HG02798 (cell line): ENCODE measurements around the gene MARVELD2.

Source experiments
- ATAC-seq: cut with Tn5 transposase; IDR thresholded peaks from one replicate; pipeline ENCODE4 v1.9.1; 2021; ENCODE audit warnings: mild to moderate bottlenecking; ENCODE audit not compliant: unreplicated experiment, poor library complexity

The MARVELD2 gene

GRCh38 chr5:69491838-69492390, 77.0 kb downstream of the MARVELD2 start:
- no peak for ATAC-seq

- ATAC-seq = peak; percentile 63
These were observed 77.5 kb downstream of the MARVELD2 start, which contains the start of gene OCLN for GRCh38 chr5:69492391-69492922. Gene OCLN (plus strand): TSS chr5:69492790. CDS start chr5:69504245, 11,455 bp downstream.

GRCh38 chr5:69492923-69493395, 78.0 kb downstream of the MARVELD2 start:
- ATAC-seq = peak; percentile 47

DNA sequence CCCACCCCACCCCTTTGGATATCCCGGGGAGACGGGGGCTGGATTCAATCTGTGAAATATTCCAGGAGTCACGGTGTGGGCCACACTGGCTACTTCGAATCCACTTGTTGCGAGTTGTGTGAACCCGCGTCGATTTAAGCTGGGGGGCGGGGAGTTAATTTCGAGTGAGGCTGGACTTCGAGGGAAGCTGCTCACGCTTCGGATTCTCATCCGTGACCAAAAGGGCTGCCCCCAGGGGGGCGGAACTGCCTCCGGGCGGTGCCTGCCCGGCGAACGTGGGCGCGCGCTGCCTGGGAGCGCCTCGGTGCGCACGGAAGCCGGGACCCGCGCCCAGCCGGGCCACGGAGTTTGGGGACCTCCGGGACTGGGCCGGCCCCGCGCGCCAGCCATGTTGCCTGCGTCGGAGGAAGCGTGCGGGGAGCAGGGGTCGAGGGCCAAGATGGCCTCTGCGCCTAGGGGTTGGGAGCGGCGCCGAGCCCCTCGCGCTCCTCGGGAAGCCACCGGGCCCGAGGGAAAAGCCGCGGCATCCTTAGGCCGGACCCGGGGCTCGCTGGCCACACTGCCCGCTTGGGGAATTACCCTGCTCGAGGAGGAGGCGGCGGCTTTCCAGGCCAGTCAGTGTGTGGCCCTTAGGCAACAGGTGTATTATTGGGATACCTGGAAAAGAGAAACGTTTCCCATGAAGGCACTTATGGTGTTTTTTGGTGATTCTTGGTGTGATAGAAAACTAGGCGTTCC, 78.6 kb downstream of the MARVELD2 start:
- ATAC-seq = no peak
